Measurements from ENCODE around the gene MTR.

MTR gene

GRCh38 chr1:236862615-236863211 is 67.6 kb downstream of the MTR start:
- no peak for DNase-seq (ENCODE audit: low spot score)

GRCh38 chr1:236864211-236864610 is 69.1 kb downstream of the MTR start:
- no peak for DNase-seq (ENCODE audit: low spot score)

- DNase-seq (ENCODE audit: low spot score) = no peak
Measured at GRCh38 chr1:236864996-236865817, 70.1 kb downstream of the MTR start.

- no peak for DNase-seq (ENCODE audit: low spot score)
Measured at GRCh38 chr1:236865818-236866155, 70.7 kb downstream of the MTR start.

GRCh38 chr1:236868625-236869467 is 73.8 kb downstream of the MTR start:
- peak; percentile 43 for DNase-seq (ENCODE audit: low spot score)

GRCh38 chr1:236869911-236870310 is 74.8 kb downstream of the MTR start:
- DNase-seq (ENCODE audit: low spot score) = no peak

GRCh38 chr1:236870721-236871120 is 75.6 kb downstream of the MTR start:
- no peak for DNase-seq (ENCODE audit: low spot score)

GRCh38 chr1:236872075-236872666 is 77.1 kb downstream of the MTR start:
- DNase-seq (ENCODE audit: low spot score) = no peak

- no peak for DNase-seq (ENCODE audit: low spot score)
Measured at GRCh38 chr1:236875975-236876374, 80.9 kb downstream of the MTR start.

GRCh38 chr1:236877661-236878060 is 82.6 kb downstream of the MTR start:
- no peak for DNase-seq (ENCODE audit: low spot score)

- no peak for DNase-seq (ENCODE audit: low spot score)
Measured at GRCh38 chr1:236880209-236880608, 85.1 kb downstream of the MTR start.

GRCh38 chr1:236882678-236883077 is 87.6 kb downstream of the MTR start:
- DNase-seq (ENCODE audit: low spot score) = no peak

- no peak for DNase-seq (ENCODE audit: low spot score)
Measured at GRCh38 chr1:236886199-236886598, 91.1 kb downstream of the MTR start.

- no peak for DNase-seq (ENCODE audit: low spot score)
Measured at GRCh38 chr1:236887081-236887480, 92.0 kb downstream of the MTR start.

- DNase-seq (ENCODE audit: low spot score) = no peak
Measured at GRCh38 chr1:236888126-236888525, 93.0 kb downstream of the MTR start.

- DNase-seq (ENCODE audit: low spot score) = no peak
Measured at GRCh38 chr1:236888903-236889302, 93.8 kb downstream of the MTR start.

GRCh38 chr1:236890152-236891056 is 95.3 kb downstream of the MTR start:
- DNase-seq (ENCODE audit: low spot score) = peak; percentile 30

GRCh38 chr1:236893626-236894545 is 98.8 kb downstream of the MTR start:
- no peak for DNase-seq (ENCODE audit: low spot score)

- no peak for DNase-seq (ENCODE audit: low spot score)
Measured at GRCh38 chr1:236895665-236896387, 100.7 kb downstream of the MTR start.

Data from SK-N-DZ (cell line).